Loucy (cell line): ENCODE data around the gene HSPA12B.

Experiments used
- CTCF ChIP-seq: fragments of 200-600 bp; sonication (generic); conservative IDR thresholded peaks from 2 replicates; pipeline ENCODE4 v1.5.1; 2014; ENCODE audit warnings: mild to moderate bottlenecking, antibody characterized with exemption, low read length
- EZH2phosphoT487 ChIP-seq: fragments of 200-600 bp; IDR thresholded peaks from 2 replicates; pipeline ENCODE4 v1.6.1; 2018; ENCODE audit warnings: antibody characterized with exemption, mild to moderate bottlenecking, moderate library complexity, borderline replicate concordance

- TF ChIP-seq EZH2phosphoT487 (no peak), CTCF (no peak)
Observed at GRCh38 chr20:3704087-3704486, 28.4 kb upstream of the HSPA12B start.
